ENCODE measurements around the gene CREB5. TPM values are rescaled to one million over a fixed set of nuclear protein-coding genes. Genes with fewer than 3 reads are reported as not detected.

The CREB5 gene
- total and polyA plus RNA-seq, 2 donors from 2014 or later, result 3.4 to 27.2 TPM

DNA sequence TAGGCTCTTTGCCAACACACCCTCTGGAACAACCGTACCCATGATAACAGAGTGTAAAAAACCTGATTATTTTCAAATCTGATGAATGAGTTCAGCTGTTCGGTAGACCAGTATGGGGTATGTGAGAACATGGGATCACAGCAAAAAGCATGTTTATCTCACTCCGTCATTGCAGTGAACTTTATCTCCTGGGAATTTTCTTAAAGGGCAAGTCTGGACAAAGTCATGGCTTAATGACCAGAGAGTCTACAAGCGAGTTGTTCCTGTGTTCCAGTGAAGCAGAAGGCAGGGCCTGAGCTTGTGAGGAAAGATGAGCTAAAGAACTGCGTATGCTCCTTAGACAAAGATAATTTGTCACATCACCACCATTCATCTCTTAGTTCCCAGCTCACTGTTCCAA lies 326.1 kb downstream of the CREB5 start:
- FAIRE-seq (no peak), DNase-seq (no peak)
- TF ChIP-seq, protein P1, sequence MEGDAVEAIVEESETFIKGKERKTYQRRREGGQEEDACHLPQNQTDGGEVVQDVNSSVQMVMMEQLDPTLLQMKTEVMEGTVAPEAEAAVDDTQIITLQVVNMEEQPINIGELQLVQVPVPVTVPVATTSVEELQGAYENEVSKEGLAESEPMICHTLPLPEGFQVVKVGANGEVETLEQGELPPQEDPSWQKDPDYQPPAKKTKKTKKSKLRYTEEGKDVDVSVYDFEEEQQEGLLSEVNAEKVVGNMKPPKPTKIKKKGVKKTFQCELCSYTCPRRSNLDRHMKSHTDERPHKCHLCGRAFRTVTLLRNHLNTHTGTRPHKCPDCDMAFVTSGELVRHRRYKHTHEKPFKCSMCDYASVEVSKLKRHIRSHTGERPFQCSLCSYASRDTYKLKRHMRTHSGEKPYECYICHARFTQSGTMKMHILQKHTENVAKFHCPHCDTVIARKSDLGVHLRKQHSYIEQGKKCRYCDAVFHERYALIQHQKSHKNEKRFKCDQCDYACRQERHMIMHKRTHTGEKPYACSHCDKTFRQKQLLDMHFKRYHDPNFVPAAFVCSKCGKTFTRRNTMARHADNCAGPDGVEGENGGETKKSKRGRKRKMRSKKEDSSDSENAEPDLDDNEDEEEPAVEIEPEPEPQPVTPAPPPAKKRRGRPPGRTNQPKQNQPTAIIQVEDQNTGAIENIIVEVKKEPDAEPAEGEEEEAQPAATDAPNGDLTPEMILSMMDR (IDR thresholded peaks at IDR 0.05; ENCODE audit: borderline replicate concordance, extremely low read depth, insufficient read depth), result no peak
- H3K4me1 ChIP-seq (ENCODE audit: control insufficient read depth in 2 of 3, insufficient read depth in 2 of 3, low read depth in 1 of 3, low read length in 3 of 3), result no peaks in the 10 kb centered on the region
- peak overlapping the region in 1 of 3 donors; percentile 26 for H3K4me3 ChIP-seq (ENCODE audit: low read length in 3 of 3)
- intact Hi-C loops (cut with DNase I), result no loop called here
- no peaks in the 10 kb centered on the region for H3K36me3 ChIP-seq (ENCODE audit: control insufficient read depth in 2 of 3, insufficient read depth in 3 of 3, low read length in 3 of 3)
- H3K9me3 ChIP-seq (ENCODE audit: control insufficient read depth in 2 of 3, insufficient read depth in 1 of 3, low read length in 3 of 3), result no peaks in the 10 kb centered on the region
- H3K9ac ChIP-seq (ENCODE audit: low read length in 3 of 3), result no peak overlapping the region
- H3K27ac ChIP-seq (ENCODE audit: low read depth in 2 of 2, low read length in 2 of 2), result no peak overlapping the region
- H3K27me3 ChIP-seq (ENCODE audit: control insufficient read depth, insufficient read depth, low read length), result no peaks in the 10 kb centered on the region

DNA sequence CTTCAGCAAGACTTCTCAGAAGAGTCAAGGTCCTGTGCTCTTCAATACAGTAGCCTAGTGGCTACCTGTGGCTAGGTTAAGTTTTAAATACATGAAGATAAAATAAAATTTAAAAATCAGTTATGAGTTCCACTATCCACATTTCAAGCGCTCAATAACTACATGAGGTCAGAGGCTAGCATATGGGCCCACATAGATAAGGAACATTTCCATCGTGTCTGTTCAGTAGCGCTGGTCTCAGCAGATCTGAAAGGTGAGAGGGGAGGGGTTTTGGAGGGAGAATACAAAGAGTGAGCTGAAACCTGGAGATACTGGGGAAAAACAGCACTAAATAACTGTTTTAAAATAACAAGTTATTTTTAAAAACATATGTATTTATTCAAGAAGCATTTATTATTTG lies 326.8 kb downstream of the CREB5 start:
- no peaks in the 10 kb centered on the region for H3K27me3 ChIP-seq (ENCODE audit: control insufficient read depth, insufficient read depth, low read length)
- H3K36me3 ChIP-seq (ENCODE audit: control insufficient read depth in 2 of 3, insufficient read depth in 3 of 3, low read length in 3 of 3), result no peaks in the 10 kb centered on the region
- DNase-seq, result no peak
- no peak overlapping the region for H3K4me3 ChIP-seq (ENCODE audit: low read length in 3 of 3)
- no peak for FAIRE-seq
- TF ChIP-seq, protein P1 (IDR thresholded peaks at IDR 0.05; ENCODE audit: borderline replicate concordance, extremely low read depth, insufficient read depth), result no peak
- intact Hi-C loops (cut with DNase I), result no loop called here
- H3K9me3 ChIP-seq (ENCODE audit: control insufficient read depth in 2 of 3, insufficient read depth in 1 of 3, low read length in 3 of 3), result no peaks in the 10 kb centered on the region
- no peaks in the 10 kb centered on the region for H3K4me1 ChIP-seq (ENCODE audit: control insufficient read depth in 2 of 3, insufficient read depth in 2 of 3, low read depth in 1 of 3, low read length in 3 of 3)
- no peak overlapping the region for H3K9ac ChIP-seq (ENCODE audit: low read length in 3 of 3)
- no peak overlapping the region for H3K27ac ChIP-seq (ENCODE audit: low read depth in 2 of 2, low read length in 2 of 2)

DNA sequence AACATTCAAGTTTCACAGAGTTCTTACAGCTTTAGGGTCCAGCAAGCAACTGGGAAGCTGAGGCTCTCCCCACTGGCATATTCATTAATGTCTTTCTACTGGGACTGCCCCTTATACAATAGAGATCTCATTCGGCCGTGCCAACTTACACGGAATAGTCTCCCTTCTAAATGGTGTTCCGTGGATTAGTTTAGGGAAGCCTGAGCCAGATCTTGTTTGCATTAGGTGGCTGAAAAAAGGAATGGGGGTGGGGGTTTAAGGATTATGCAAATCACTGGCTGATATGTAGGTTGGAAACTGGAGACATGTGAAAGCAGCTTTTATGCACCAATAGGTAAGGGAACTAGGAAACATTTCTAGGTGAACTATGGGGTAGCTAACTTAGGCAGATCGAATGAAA lies 327.5 kb downstream of the CREB5 start:
- intact Hi-C loops (cut with DNase I), result no loop called here
- no peak overlapping the region for H3K27ac ChIP-seq (ENCODE audit: low read depth in 2 of 2, low read length in 2 of 2)
- H3K36me3 ChIP-seq (ENCODE audit: control insufficient read depth in 2 of 3, insufficient read depth in 3 of 3, low read length in 3 of 3), result no peaks in the 10 kb centered on the region
- H3K4me3 ChIP-seq (ENCODE audit: low read length in 3 of 3), result no peak overlapping the region
- DNase-seq (peak in 1 of 5 donors; percentile 43), FAIRE-seq (no peak)
- H3K27me3 ChIP-seq (ENCODE audit: control insufficient read depth, insufficient read depth, low read length), result no peaks in the 10 kb centered on the region
- H3K9ac ChIP-seq (ENCODE audit: low read length in 3 of 3), result no peak overlapping the region
- TF ChIP-seq, protein P1 (IDR thresholded peaks at IDR 0.05; ENCODE audit: borderline replicate concordance, extremely low read depth, insufficient read depth), result no peak
- no peaks in the 10 kb centered on the region for H3K9me3 ChIP-seq (ENCODE audit: control insufficient read depth in 2 of 3, insufficient read depth in 1 of 3, low read length in 3 of 3)
- no peaks in the 10 kb centered on the region for H3K4me1 ChIP-seq (ENCODE audit: control insufficient read depth in 2 of 3, insufficient read depth in 2 of 3, low read depth in 1 of 3, low read length in 3 of 3)

DNA sequence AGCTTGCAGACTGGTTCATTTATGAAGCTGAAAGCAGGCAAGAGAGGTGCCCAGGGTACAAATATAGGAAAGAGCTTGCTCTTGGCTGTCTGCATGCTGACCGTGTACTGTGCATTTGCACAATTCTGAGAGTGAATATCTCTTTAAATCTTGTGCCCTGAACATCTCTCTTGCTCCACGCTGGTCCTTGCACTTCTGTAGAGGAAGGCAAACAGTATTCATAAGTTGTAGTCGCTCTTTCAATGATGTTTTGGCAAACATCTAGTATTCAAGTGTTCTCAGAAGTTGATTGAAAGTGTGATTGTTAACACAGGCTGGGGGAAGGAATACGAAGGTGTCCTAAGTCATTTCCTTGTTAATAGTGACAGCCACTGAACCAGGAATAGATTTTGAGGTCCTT lies 332.6 kb downstream of the CREB5 start:
- no peak for FAIRE-seq
- Histone ChIP-seq H3K27ac (ENCODE audit: low read depth in 2 of 2, low read length in 2 of 2) (no peak overlapping the region), H3K4me1 (ENCODE audit: control insufficient read depth in 2 of 3, insufficient read depth in 2 of 3, low read depth in 1 of 3, low read length in 3 of 3) (no peaks in the 10 kb centered on the region), H3K9ac (ENCODE audit: low read length in 3 of 3) (no peak overlapping the region), H3K36me3 (ENCODE audit: control insufficient read depth in 2 of 3, insufficient read depth in 3 of 3, low read length in 3 of 3) (no peaks in the 10 kb centered on the region), H3K27me3 (ENCODE audit: control insufficient read depth, insufficient read depth, low read length) (no peaks in the 10 kb centered on the region), H3K4me3 (ENCODE audit: low read length in 3 of 3) (no peak overlapping the region), H3K9me3 (ENCODE audit: control insufficient read depth in 2 of 3, insufficient read depth in 1 of 3, low read length in 3 of 3) (no peaks in the 10 kb centered on the region)
- no peak for DNase-seq
- TF ChIP-seq, protein P1 (IDR thresholded peaks at IDR 0.05; ENCODE audit: borderline replicate concordance, extremely low read depth, insufficient read depth), result no peak
- intact Hi-C loops (cut with DNase I), result no loop called here
